K562 (cell line): Measurements from ENCODE around the gene MTTP. TPM values are rescaled to one million over a fixed set of nuclear protein-coding genes. Genes with fewer than 3 reads are reported as not detected.

Experiments used
- ATAC-seq: fragments of 200-7000 bp; cut with Tn5 transposase; 3 replicates; pipeline ENCODE4 v1.9.1; 2020; ENCODE audit warnings: moderate library complexity
- BruUV-seq: library from RNA; stranded (reverse); fragments of 400-500 nt; replicated peaks from 2 replicates; lab custom pipeline; 2021; lab: Mats Ljungman, UMichigan
- CTCF ChIA-PET: fragments of 300-600 bp; formaldehyde crosslinking; extraction: SDS; loops from one replicate; lab custom pipeline; 2021; ENCODE audit warnings: low intra/inter-chr PET ratio; lab: Yijun Ruan, JAX
- POLR2A ChIA-PET: fragments of 300-600, 350-650 bp; sonication (Branson Sonifier 250); formaldehyde crosslinking; extraction: SDS; loops from one replicate; lab custom pipeline; 2021; ENCODE audit warnings: antibody characterized with exemption, inconsistent platforms; lab: Yijun Ruan, JAX
- DNase-seq, 4 experiments: peaks; one replicate each; pipeline versions ENCODE4 v3.0.0 to v3.0.0-alpha.2; 2011 to 2018; ENCODE audit warnings: low spot score in 3 of 4, mixed read lengths in 3 of 4; ENCODE audit errors: extremely low read depth in 1 of 4
- FAIRE-seq: peaks from 2 replicates; lab custom pipeline; 2011; peaks lifted over from hg19 to GRCh38; lab: Jason Lieb, UNC
- H2AFZ ChIP-seq: 2 replicates; pipeline ENCODE4 v1.6.0; 2011; ENCODE audit warnings: low read depth, low read length, control low read depth, inconsistent platforms
- H3K27ac ChIP-seq: fragments of 200-600 bp; 3 replicates; pipeline ENCODE4 v1.8.0; 2011; ENCODE audit warnings: low read depth, mild to moderate bottlenecking, control low read depth, inconsistent platforms, low read length, moderate library complexity, mixed read lengths; ENCODE audit errors: extremely low read depth
- H3K27me3 ChIP-seq, 2 experiments: fragments of 300-600 bp in 1 of 2; 2 replicates in 1 of 2; 3 replicates in 1 of 2; pipeline versions ENCODE4 v1.6.0 to v1.8.0; 2011; ENCODE audit warnings: inconsistent platforms in 2 of 2, low read length in 2 of 2, mild to moderate bottlenecking in 1 of 2, mixed read lengths in 1 of 2, moderate library complexity in 1 of 2; ENCODE audit not compliant: control insufficient read depth in 2 of 2, insufficient read depth in 2 of 2
- H3K36me3 ChIP-seq: fragments of 300-600 bp; 3 replicates; pipeline ENCODE4 v1.8.0; 2011; ENCODE audit warnings: mild to moderate bottlenecking, low read length, inconsistent platforms; ENCODE audit not compliant: control insufficient read depth, insufficient read depth
- H3K4me1 ChIP-seq, 2 experiments: fragments of 200-600 bp in 1 of 2; replicated peaks in 1 of 2; 2 replicates in 1 of 2; 3 replicates in 1 of 2; pipeline versions ENCODE4 v1.5.1 to v1.8.0; 2011; ENCODE audit warnings: inconsistent platforms in 2 of 2, low read length in 2 of 2, mild to moderate bottlenecking in 1 of 2, mixed read lengths in 1 of 2, moderate library complexity in 1 of 2; ENCODE audit not compliant: control insufficient read depth in 2 of 2, insufficient read depth in 2 of 2
- H3K4me2 ChIP-seq: 2 replicates; pipeline ENCODE4 v1.6.1; 2011; ENCODE audit warnings: low read length, control low read depth, inconsistent platforms, mixed read lengths; ENCODE audit not compliant: insufficient read depth
- H3K4me3 ChIP-seq: fragments of 200-600 bp; sonication (generic), shearing (Covaris generic); 2 replicates; pipeline ENCODE4 v1.5.1; 2016; ENCODE audit warnings: control low read depth, inconsistent platforms
- H3K79me2 ChIP-seq: fragments of 200-600 bp; 3 replicates; pipeline ENCODE4 v1.8.0; 2011; ENCODE audit warnings: low read length, inconsistent platforms; ENCODE audit not compliant: control insufficient read depth, insufficient read depth
- H3K9ac ChIP-seq, 2 experiments: 2 replicates each; pipeline versions ENCODE4 v1.6.0 to v1.6.1; 2011; ENCODE audit warnings: low read depth in 2 of 2, low read length in 2 of 2, control low read depth in 1 of 2, inconsistent platforms in 1 of 2, mild to moderate bottlenecking in 1 of 2, mixed read lengths in 1 of 2; ENCODE audit not compliant: insufficient read depth in 1 of 2
- H3K9me1 ChIP-seq: one replicate; pipeline ENCODE4 v1.6.0; 2011; ENCODE audit warnings: inconsistent platforms, mild to moderate bottlenecking, low read length, moderate library complexity; ENCODE audit not compliant: control insufficient read depth, insufficient read depth
- H3K9me3 ChIP-seq: replicated peaks from 2 replicates; pipeline ENCODE4 v1.5.1; 2011; ENCODE audit warnings: low read depth, low read length, inconsistent platforms; ENCODE audit not compliant: control insufficient read depth, insufficient read depth
- H4K20me1 ChIP-seq: replicated peaks from 2 replicates; pipeline ENCODE4 v1.6.1; 2011; ENCODE audit warnings: low read length, inconsistent platforms, mixed read lengths; ENCODE audit not compliant: control insufficient read depth, insufficient read depth
- CHAMP1 ChIP-seq: fragments of 450-650 bp; IDR thresholded peaks from 2 replicates; pipeline ENCODE4 v1.6.1; 2016; ENCODE audit warnings: mild to moderate bottlenecking
- TAL1 ChIP-seq: fragments of 450-650 bp; IDR thresholded peaks from 2 replicates; pipeline ENCODE4 v1.6.1; 2016; ENCODE audit warnings: mild to moderate bottlenecking
- TARDBP ChIP-seq: fragments of 450-650 bp; IDR thresholded peaks from 2 replicates; pipeline ENCODE4 v1.6.1; 2016
- TOE1 ChIP-seq, 2 experiments: fragments of 450-650 bp in 1 of 2; sonication (generic) in 1 of 2; formaldehyde crosslinking in 1 of 2; IDR thresholded peaks; 2 replicates each; pipeline versions ENCODE4 v1.7.1 to v1.8.0; 2016 to 2022; ENCODE audit warnings: borderline replicate concordance in 2 of 2, mild to moderate bottlenecking in 2 of 2, antibody characterized with exemption in 1 of 2, inconsistent platforms in 1 of 2, low read depth in 1 of 2, missing genetic modification reagents in 1 of 2, moderate library complexity in 1 of 2
- ZNF121 ChIP-seq: sonication (generic); formaldehyde crosslinking; conservative IDR thresholded peaks from 2 replicates; pipeline ENCODE4 v1.8.0; 2022; ENCODE audit warnings: missing genetic modification reagents
- in situ Hi-C: fragments of 300-500 bp; cut with MboI; formaldehyde crosslinking; loops from 4 replicates; pipeline ENCODE4 v1.15.0; 2018; ENCODE audit warnings: inconsistent platforms, mixed read lengths
- intact Hi-C: fragments of 100-400 bp; cut with micrococcal nuclease; formaldehyde crosslinking; loops from 2 replicates; pipeline ENCODE4 v1.14.2; 2022
- polyA plus RNA-seq, 8 experiments: library from polyadenylated mRNA; depleted of rRNA in 4 of 8; stranded (reverse) in 5 of 8; unstranded in 3 of 8; fragments of >200 nt; fragmentation: Nextera tagmentation in 2 of 8; fragmentation: Illumina TruSeq in 1 of 8; extraction: Ambion mirVana in 2 of 8; extraction: Trizol in 1 of 8; gene quantifications; 2 replicates each; pipeline versions ENCODE4 v1.2.1 to v1.2.3, GENCODE V29; 2011 to 2014; ENCODE audit warnings: inconsistent platforms in 1 of 8, missing spikeins in 1 of 8
- total RNA-seq, 7 experiments: library from RNA; depleted of rRNA in 6 of 7; stranded (reverse); fragments of >200 nt in 6 of 7; fragmentation: Illumina TruSeq in 2 of 7; extraction: Trizol in 2 of 7; gene quantifications; 2 replicates each; pipeline versions ENCODE4 v1.2.1 to v1.2.3, GENCODE V29; 2011 to 2021; ENCODE audit warnings: low replicate concordance in 1 of 7

The MTTP gene
- total and polyA plus RNA-seq, 9 of the 15 experiments (the other 6 are each of a cell fraction or from before 2014, with no cell fraction given) = 0.01 to 0.29 (median 0.04) TPM; not detected in 2

GRCh38 chr4:99540277-99540939, 34.2 kb upstream of the MTTP start:
- Histone ChIP-seq H3K4me3 (no peak overlapping the region), H4K20me1 (no peaks in the 10 kb centered on the region), H3K9me1 (no peaks in the 10 kb centered on the region), H3K9me3 (no peaks in the 10 kb centered on the region), H2AFZ (no peak overlapping the region), H3K4me1 (no peaks in the 10 kb centered on the region), H3K79me2 (no peaks in the 10 kb centered on the region), H3K4me2 (no peak overlapping the region), H3K27me3 (no peaks in the 10 kb centered on the region), H3K36me3 (no peaks in the 10 kb centered on the region), H3K27ac (no peak overlapping the region), H3K9ac (no peak overlapping the region)
- no peak for ATAC-seq
- POLR2A ChIA-PET = no interaction called here
- TF ChIP-seq TAL1 = no peak
- TF ChIP-seq TARDBP = no peak
- TF ChIP-seq CHAMP1 = no peak
- TF ChIP-seq ZNF121 (CRISPR knock-in tag) = no peak
- no peak for TF ChIP-seq TOE1 (IDR thresholded peaks at IDR 0.05; ENCODE audit: borderline replicate concordance)
- no peak for TF ChIP-seq TOE1 (CRISPR knock-in tag; IDR thresholded peaks at IDR 0.05; ENCODE audit: borderline replicate concordance, low read depth)
- intact Hi-C loops = no loop called here
- FAIRE-seq = no peak
- no TSS peak for BruUV-seq
- in situ Hi-C loops = no loop called here
- CTCF ChIA-PET = no interaction called here
- no peak for DNase-seq
